HG03280 (cell line): Measurements from ENCODE around the gene ADGRD2.
A peak's percentile ranks its signal among the peaks of the same experiment; 100 is the strongest.

Experiments
- ATAC-seq: cut with Tn5 transposase; IDR thresholded peaks from one replicate; pipeline ENCODE4 v1.9.1; 2021; ENCODE audit warnings: mild to moderate bottlenecking, moderate library complexity; ENCODE audit not compliant: unreplicated experiment

Gene ADGRD2

GRCh38 chr9:124477648-124478285 lies 27.5 kb downstream of the ADGRD2 start:
- no peak for ATAC-seq

- ATAC-seq = no peak
Observed at GRCh38 chr9:124478354-124478753, 28.1 kb downstream of the ADGRD2 start.

GRCh38 chr9:124479371-124479770 lies 29.1 kb downstream of the ADGRD2 start:
- ATAC-seq = no peak

- ATAC-seq = no peak
Observed at GRCh38 chr9:124479947-124480620, 29.8 kb downstream of the ADGRD2 start.

GRCh38 chr9:124480621-124480981 lies 30.4 kb downstream of the ADGRD2 start:
- ATAC-seq = no peak

GRCh38 chr9:124481115-124481514 lies 30.9 kb downstream of the ADGRD2 start:
- no peak for ATAC-seq

- ATAC-seq = no peak
Observed at GRCh38 chr9:124482431-124483031, 32.3 kb downstream of the ADGRD2 start.

GRCh38 chr9:124483481-124483880 lies 33.2 kb downstream of the ADGRD2 start:
- no peak for ATAC-seq

GRCh38 chr9:124485201-124485600 lies 35.0 kb downstream of the ADGRD2 start:
- ATAC-seq = no peak

- ATAC-seq = no peak
Observed at GRCh38 chr9:124485936-124486335, 35.7 kb downstream of the ADGRD2 start.

- ATAC-seq = no peak
Observed at GRCh38 chr9:124486778-124487259, 36.6 kb downstream of the ADGRD2 start.

GRCh38 chr9:124487260-124488182 lies 37.3 kb downstream of the ADGRD2 start:
- ATAC-seq = no peak

- ATAC-seq = no peak
Observed at GRCh38 chr9:124488641-124489210, 38.5 kb downstream of the ADGRD2 start.

- ATAC-seq = no peak
Observed at GRCh38 chr9:124489222-124489621, 39.0 kb downstream of the ADGRD2 start.

GRCh38 chr9:124490004-124490403 lies 39.8 kb downstream of the ADGRD2 start:
- no peak for ATAC-seq

GRCh38 chr9:124491049-124491975 lies 41.1 kb downstream of the ADGRD2 start:
- no peak for ATAC-seq

GRCh38 chr9:124492818-124493217 lies 42.6 kb downstream of the ADGRD2 start:
- ATAC-seq = no peak

- no peak for ATAC-seq
Observed at GRCh38 chr9:124493218-124493617, 43.0 kb downstream of the ADGRD2 start.

GRCh38 chr9:124493794-124494479 lies 43.7 kb downstream of the ADGRD2 start:
- ATAC-seq = peak; percentile 63
